Astrocyte (in vitro differentiated cells and primary cell): ENCODE results near the gene CFAP298. TPM values are rescaled to one million over a fixed set of nuclear protein-coding genes. Genes with fewer than 3 reads are reported as not detected.

Experiments
- DNase-seq: peaks from one replicate; pipeline ENCODE4 v3.0.0-alpha.2; 2010; ENCODE audit warnings: low read depth
- FAIRE-seq: peaks from 2 replicates; lab custom pipeline; 2011; peaks lifted over from hg19 to GRCh38; lab: Jason Lieb, UNC
- H2AFZ ChIP-seq: 2 replicates; pipeline ENCODE4 v1.6.0; 2012; ENCODE audit warnings: low read depth, low read length, inconsistent platforms
- H3K27ac ChIP-seq: 2 replicates; pipeline ENCODE4 v1.5.1; 2011; ENCODE audit warnings: low read depth, low read length, inconsistent platforms
- H3K27me3 ChIP-seq: 2 replicates; pipeline ENCODE4 v1.6.0; 2011; ENCODE audit warnings: low read length, inconsistent platforms; ENCODE audit not compliant: insufficient read depth
- H3K36me3 ChIP-seq: 2 replicates; pipeline ENCODE4 v1.5.1; 2011; ENCODE audit warnings: low read length, inconsistent platforms; ENCODE audit not compliant: insufficient read depth
- H3K4me1 ChIP-seq: 2 replicates; pipeline ENCODE4 v1.5.1; 2011; ENCODE audit warnings: low read length, inconsistent platforms; ENCODE audit not compliant: insufficient read depth
- H3K4me2 ChIP-seq: 2 replicates; pipeline ENCODE4 v1.6.0; 2012; ENCODE audit warnings: low read length, inconsistent platforms
- H3K4me3 ChIP-seq: 2 replicates; pipeline ENCODE4 v1.5.1; 2011; ENCODE audit warnings: low read depth, mild to moderate bottlenecking, low read length, inconsistent platforms; ENCODE audit not compliant: insufficient read depth
- H3K79me2 ChIP-seq: 2 replicates; pipeline ENCODE4 v1.6.0; 2012; ENCODE audit warnings: mild to moderate bottlenecking, low read length, inconsistent platforms; ENCODE audit not compliant: insufficient read depth
- H3K9ac ChIP-seq: 2 replicates; pipeline ENCODE4 v1.6.0; 2012; ENCODE audit warnings: mild to moderate bottlenecking, low read length, inconsistent platforms
- H3K9me3 ChIP-seq: 2 replicates; pipeline ENCODE4 v1.5.1; 2012; ENCODE audit warnings: low read depth, mild to moderate bottlenecking, low read length, inconsistent platforms; ENCODE audit not compliant: insufficient read depth
- H4K20me1 ChIP-seq: 2 replicates; pipeline ENCODE4 v1.6.0; 2012; ENCODE audit warnings: low read length, inconsistent platforms; ENCODE audit not compliant: insufficient read depth
- H3K27ac Mint-ChIP-seq: one replicate; pipeline ENCODE4 v1.8.0; 2021; ENCODE audit warnings: mild to moderate bottlenecking, mixed read lengths; ENCODE audit not compliant: unreplicated experiment
- H3K27me3 Mint-ChIP-seq: one replicate; pipeline ENCODE4 v1.8.0; 2021; ENCODE audit warnings: low read depth, mixed read lengths; ENCODE audit not compliant: unreplicated experiment
- H3K36me3 Mint-ChIP-seq: one replicate; pipeline ENCODE4 v1.8.0; 2021; ENCODE audit warnings: low read depth, mixed read lengths; ENCODE audit not compliant: unreplicated experiment
- H3K4me1 Mint-ChIP-seq: one replicate; pipeline ENCODE4 v1.8.0; 2021; ENCODE audit warnings: low read depth, mixed read lengths; ENCODE audit not compliant: unreplicated experiment
- H3K4me3 Mint-ChIP-seq: one replicate; pipeline ENCODE4 v1.8.0; 2021; ENCODE audit warnings: mild to moderate bottlenecking, moderate library complexity, mixed read lengths; ENCODE audit not compliant: unreplicated experiment
- H3K9me3 Mint-ChIP-seq: one replicate; pipeline ENCODE4 v1.8.0; 2021; ENCODE audit warnings: mild to moderate bottlenecking, mixed read lengths; ENCODE audit not compliant: unreplicated experiment
- EZH2 ChIP-seq: IDR thresholded peaks from 2 replicates; pipeline ENCODE4 v1.6.1; 2012; ENCODE audit warnings: mild to moderate bottlenecking, low read length, inconsistent platforms; ENCODE audit not compliant: insufficient read depth
- total RNA-seq: library from RNA; stranded (reverse); gene quantifications from 2 replicates; pipeline ENCODE4 v1.2.1, GENCODE V29; 2021
- TF ChIP-seq, protein P1 (sequence below): IDR thresholded peaks from 2 replicates; pipeline ENCODE4 v1.5.1; 2011; ENCODE audit warnings: low read depth, mild to moderate bottlenecking, inconsistent platforms, low read length, moderate library complexity; ENCODE audit not compliant: insufficient read depth

The CFAP298 gene
- total RNA-seq, 1 donor from 2014 or later = 28.7 TPM

GRCh38 chr21:32559006-32559610 is 53.1 kb downstream of the CFAP298 start:
- Mint-ChIP-seq H3K9me3 (no peaks in the 10 kb centered on the region), H3K4me1 (no peaks in the 10 kb centered on the region), H3K27me3 (peaks cover 3% of the 10 kb centered on the region), H3K4me3 (no peak overlapping the region), H3K36me3 (no peaks in the 10 kb centered on the region), H3K27ac (no peak overlapping the region)
- H3K4me1 ChIP-seq = no peaks in the 10 kb centered on the region
- H3K9me3 ChIP-seq = no peaks in the 10 kb centered on the region
- no peaks in the 10 kb centered on the region for H4K20me1 ChIP-seq
- no peak overlapping the region for H3K4me2 ChIP-seq
- FAIRE-seq (no peak), DNase-seq (no peak)
- H3K79me2 ChIP-seq = no peaks in the 10 kb centered on the region
- no peaks in the 10 kb centered on the region for H3K27me3 ChIP-seq
- no peak overlapping the region for H3K9ac ChIP-seq
- no peak for TF ChIP-seq EZH2
- TF ChIP-seq, protein P1, sequence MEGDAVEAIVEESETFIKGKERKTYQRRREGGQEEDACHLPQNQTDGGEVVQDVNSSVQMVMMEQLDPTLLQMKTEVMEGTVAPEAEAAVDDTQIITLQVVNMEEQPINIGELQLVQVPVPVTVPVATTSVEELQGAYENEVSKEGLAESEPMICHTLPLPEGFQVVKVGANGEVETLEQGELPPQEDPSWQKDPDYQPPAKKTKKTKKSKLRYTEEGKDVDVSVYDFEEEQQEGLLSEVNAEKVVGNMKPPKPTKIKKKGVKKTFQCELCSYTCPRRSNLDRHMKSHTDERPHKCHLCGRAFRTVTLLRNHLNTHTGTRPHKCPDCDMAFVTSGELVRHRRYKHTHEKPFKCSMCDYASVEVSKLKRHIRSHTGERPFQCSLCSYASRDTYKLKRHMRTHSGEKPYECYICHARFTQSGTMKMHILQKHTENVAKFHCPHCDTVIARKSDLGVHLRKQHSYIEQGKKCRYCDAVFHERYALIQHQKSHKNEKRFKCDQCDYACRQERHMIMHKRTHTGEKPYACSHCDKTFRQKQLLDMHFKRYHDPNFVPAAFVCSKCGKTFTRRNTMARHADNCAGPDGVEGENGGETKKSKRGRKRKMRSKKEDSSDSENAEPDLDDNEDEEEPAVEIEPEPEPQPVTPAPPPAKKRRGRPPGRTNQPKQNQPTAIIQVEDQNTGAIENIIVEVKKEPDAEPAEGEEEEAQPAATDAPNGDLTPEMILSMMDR = no peak
- no peak overlapping the region for H3K27ac ChIP-seq
- no peaks in the 10 kb centered on the region for H3K36me3 ChIP-seq
- H2AFZ ChIP-seq = no peak overlapping the region
- H3K4me3 ChIP-seq = no peak overlapping the region

DNA sequence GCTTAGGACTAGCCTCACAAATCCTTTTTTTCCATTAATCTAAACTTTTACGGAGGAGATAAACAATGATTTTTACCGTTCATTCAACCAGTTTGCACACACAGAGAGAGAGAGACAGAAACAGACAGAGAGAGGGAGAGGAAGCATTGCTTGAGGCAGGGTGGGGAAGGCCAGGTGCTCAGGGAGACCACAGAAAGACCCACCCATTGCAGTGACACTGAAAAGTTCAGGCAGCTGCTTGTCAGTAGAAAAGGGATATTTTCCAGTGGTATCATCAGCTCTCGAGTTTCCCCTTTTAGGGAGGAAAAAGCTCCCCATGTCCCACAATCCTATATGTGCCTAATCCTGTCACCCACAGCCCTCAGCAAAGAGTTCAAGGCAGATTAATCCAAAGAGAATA is 54.1 kb downstream of the CFAP298 start:
- Histone ChIP-seq H3K4me3 (no peak overlapping the region), H3K4me1 (no peaks in the 10 kb centered on the region), H3K79me2 (no peaks in the 10 kb centered on the region), H3K9ac (no peak overlapping the region), H3K4me2 (no peak overlapping the region), H3K9me3 (no peaks in the 10 kb centered on the region), H3K36me3 (no peaks in the 10 kb centered on the region), H3K27me3 (no peaks in the 10 kb centered on the region), H2AFZ (no peak overlapping the region), H3K27ac (no peak overlapping the region), H4K20me1 (no peaks in the 10 kb centered on the region)
- Mint-ChIP-seq H3K4me1 (no peaks in the 10 kb centered on the region), H3K4me3 (no peak overlapping the region), H3K36me3 (no peaks in the 10 kb centered on the region), H3K9me3 (no peaks in the 10 kb centered on the region), H3K27ac (no peak overlapping the region), H3K27me3 (peaks cover 3% of the 10 kb centered on the region)
- DNase-seq (no peak), FAIRE-seq (no peak)
- no peak for TF ChIP-seq EZH2
- TF ChIP-seq, protein P1 = no peak

- H3K4me2 ChIP-seq = no peak overlapping the region
- no peak for FAIRE-seq
Observed at GRCh38 chr21:32554832-32555638, 57.1 kb downstream of the CFAP298 start.

More at GRCh38 chr21:32554832-32555638, 57.1 kb downstream of the CFAP298 start:
- Histone ChIP-seq H3K9ac (no peak overlapping the region), H2AFZ (no peak overlapping the region), H3K27ac (no peak overlapping the region), H3K36me3 (no peaks in the 10 kb centered on the region), H3K4me3 (no peak overlapping the region), H3K4me1 (no peaks in the 10 kb centered on the region), H3K27me3 (no peaks in the 10 kb centered on the region), H3K9me3 (no peaks in the 10 kb centered on the region), H4K20me1 (no peaks in the 10 kb centered on the region), H3K79me2 (no peaks in the 10 kb centered on the region)
- H3K4me3 Mint-ChIP-seq = no peak overlapping the region
- TF ChIP-seq, protein P1 = no peak
- H3K27ac Mint-ChIP-seq = no peak overlapping the region
- no peaks in the 10 kb centered on the region for H3K9me3 Mint-ChIP-seq
- peaks cover 2% of the 10 kb centered on the region for H3K4me1 Mint-ChIP-seq
- H3K36me3 Mint-ChIP-seq = no peaks in the 10 kb centered on the region
- H3K27me3 Mint-ChIP-seq = peaks cover 3% of the 10 kb centered on the region
- DNase-seq = no peak
